GM19324 (cell line): ENCODE measurements around the gene ASPSCR1.
"Not testable (repeated sequence)": the region's sequence is repeated elsewhere in the genome, so short reads cannot be mapped to it uniquely, and the experiment has no call there.

Experiments used
- ATAC-seq: cut with Tn5 transposase; IDR thresholded peaks from one replicate; pipeline ENCODE4 v1.9.1; 2021; ENCODE audit warnings: mild to moderate bottlenecking, moderate library complexity; ENCODE audit not compliant: unreplicated experiment, low FRiP score

The ASPSCR1 gene

DNA sequence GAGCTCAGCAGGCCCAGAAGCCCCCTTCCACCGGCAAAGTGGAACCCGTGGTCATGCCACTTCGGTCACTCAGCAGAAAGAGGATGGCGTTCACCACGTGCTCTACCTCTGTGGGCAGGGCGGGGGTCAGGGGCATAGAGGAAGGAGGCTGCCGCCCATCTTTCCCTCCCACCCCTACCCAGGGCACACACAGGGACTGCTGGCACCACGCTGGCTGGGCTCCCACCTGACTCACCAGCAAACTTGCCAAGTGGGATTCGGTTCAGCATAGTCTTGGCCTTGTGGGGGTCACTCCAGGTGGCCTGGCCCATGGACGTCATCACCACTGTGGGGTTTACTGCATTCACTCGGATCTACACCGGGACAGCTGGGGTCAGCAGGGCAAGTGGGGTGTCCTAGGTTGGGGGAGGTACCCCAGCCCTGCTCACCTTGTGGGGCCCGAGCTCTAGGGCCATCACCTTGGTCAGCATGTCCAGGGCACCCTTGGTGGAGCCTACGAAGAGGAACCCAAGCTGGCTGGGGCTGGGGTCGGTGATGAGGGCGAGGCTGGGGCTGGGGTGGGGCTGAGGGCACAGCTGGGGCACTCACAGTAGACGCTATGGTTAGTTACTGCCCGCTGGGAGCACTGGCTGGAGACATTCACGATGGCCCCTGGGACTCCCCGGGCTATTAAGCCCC, 58.7 kb downstream of the ASPSCR1 start:
- ATAC-seq, result no peak

DNA sequence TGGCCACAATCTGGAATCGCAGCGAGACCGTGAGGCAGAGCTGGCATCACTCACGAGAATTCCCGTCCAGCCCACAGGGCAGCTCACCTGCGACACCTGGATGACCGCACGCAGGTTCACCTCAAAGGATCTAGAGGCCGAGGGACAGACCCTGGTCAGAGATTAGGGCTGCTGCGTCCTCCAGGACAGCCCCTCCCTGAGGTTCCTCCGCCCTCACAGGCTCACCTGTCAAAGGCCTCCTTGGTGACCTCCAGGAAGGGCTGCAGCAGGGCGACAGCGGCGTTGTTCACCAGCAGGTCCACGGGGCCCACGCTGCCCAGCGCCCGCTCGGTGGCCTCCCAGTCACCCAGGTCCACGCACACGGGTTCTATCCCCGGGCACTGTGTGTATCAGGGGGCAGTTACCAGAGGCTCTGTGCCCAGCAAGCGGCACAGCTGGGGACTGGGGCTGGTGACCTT, 59.2 kb downstream of the ASPSCR1 start:
- no peak for ATAC-seq

DNA sequence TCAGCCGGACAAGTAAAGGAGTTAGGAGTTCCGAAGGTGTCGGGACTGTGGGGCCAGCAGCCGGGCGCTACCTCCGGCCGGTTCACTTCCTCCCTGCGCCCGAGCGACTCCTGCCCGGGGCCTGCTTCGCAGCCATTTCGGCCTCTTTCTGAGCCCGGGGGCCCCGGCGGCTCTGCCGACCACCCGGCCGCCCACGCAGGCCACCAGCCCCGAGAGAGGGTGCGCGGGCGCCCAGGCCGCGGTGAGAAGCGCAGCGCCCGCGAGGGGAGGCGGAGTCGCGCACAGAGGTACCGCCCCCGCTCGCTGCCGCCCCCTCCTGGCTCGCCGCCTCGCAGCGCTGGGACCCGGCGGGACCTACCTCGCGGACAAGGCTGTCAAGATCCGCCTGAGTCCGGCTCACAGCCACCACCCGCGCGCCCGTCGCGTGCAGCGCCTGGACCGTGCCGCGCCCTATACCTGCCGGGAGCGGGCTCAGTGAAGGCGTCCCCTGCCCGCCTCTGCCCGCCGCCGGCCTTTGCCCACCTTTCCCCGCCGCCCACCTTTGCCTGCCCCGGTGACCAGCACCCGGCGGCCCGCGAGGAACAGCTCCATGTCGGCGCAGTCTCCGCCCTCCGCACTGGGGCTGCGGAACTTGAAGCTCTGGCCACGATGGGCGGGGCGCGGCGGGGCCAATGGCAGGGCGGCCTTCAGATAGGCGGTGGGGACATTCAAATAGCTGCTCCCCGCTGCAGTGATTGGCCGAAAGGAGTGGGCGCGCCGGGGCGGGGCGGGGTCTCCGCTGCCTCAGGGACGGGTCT, 59.9 kb downstream of the ASPSCR1 start, which contains the start of gene DCXR:
Gene DCXR, minus strand, starts transcription at position 606 of the 797 bp plus-strand sequence. Its CDS starts 15 bp downstream, at position 591.
- ATAC-seq, result peak; percentile 86

DNA sequence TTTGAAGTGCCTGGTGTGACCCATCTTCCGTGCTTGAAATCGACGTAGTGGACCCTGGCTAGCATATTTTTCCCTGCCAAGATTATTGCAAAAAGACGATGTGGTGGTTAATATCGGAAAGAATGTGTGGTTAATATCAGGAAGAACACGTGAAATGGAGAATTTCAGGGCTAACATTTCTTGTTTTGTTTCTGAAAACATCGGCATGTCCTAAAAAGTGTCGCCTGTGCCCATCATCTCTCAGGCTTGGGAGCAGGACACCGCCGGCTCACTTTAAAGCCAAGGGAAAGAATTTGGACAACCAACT, 60.4 kb downstream of the ASPSCR1 start:
- ATAC-seq, result no peak

DNA sequence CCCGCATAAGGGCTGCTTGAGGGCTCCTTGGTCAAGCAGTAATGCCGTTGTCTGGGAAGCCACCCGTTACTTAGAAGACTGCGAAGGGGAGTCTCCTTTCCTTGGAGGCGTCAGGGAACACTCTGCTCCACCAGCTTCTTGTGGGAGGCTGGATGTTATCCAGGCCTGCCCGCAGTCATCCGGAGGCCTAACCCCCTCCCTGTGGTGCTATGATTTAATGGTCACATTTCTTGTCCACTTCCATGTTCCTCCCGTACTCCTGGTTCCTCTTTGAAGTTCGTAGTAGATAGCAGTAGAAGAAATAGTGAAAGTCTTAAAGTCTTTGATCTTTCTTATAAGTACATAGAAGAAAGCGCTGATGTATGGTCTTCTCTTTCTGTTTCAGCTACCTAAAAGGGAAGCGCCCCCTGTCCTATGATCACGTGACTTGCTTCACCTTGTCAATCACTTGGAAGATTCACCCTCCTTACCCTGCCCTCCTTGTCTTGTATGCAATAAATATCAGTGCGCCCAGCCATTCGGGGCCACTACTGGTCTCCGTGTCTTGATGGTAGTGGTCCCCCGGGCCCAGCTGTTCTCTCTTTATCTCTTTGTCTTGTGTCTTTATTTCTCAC, 61.5 kb downstream of the ASPSCR1 start:
- not testable (repeated sequence) for ATAC-seq

DNA sequence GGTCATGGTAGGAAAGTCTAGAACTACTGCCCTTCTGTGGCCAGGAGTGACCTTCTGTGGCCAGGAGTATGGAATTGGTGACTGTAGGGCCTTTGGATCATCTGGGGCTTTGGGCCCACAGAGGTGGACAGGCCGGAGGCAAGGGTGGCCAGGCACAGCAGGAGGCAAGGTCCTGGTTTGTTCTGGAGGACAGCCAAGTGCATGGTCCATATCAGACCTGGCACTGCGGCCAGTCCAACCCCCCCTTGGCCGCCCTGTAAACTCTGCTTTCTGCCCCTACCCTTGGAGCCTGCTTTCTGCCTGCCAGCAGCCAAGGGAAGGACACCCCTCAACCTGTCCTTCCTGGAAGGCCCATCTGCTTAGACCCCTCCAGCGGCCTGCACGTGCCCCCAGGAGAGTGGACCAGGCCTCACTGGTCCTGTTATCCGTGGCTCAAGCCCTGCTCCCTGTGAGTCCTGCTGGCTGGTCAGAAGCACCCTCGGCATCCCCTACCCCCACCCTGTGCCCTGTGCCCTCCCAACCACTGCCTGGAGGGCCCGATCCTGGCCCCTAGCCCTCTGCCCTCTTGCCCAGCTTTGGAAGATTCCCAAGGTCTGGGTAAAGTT, 62.4 kb downstream of the ASPSCR1 start:
- ATAC-seq, result no peak

DNA sequence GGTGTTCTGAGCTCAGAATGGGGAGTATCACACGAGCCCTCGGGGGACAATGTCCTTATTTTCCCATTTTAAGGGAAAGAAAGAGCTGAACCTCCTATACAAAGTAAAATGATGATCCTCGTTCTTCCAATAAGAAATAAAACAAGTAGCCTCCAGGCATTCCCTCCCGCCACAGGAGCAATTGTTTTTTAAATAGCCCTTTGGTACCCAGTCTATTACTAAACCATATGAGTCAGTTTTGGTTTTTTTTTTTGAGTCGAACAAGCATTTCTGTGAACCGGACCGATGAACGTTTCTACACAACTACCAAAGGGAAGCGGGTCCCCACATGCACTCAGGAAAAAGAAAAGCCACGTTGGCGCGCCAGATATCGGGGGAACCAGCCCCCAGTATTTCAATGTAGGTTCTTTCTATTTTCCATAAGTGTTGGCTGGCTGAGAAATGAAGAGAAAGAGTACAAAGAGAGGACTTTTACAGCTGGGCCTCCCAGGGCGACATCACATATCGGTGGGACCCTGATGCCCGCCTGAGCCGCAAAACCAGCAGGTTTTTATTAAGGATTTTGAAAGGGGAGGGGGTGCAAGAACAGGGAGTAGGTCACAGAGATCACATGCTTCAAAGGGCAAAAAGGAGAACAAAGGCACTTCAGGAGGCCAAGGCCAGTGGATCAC, 63.9 kb downstream of the ASPSCR1 start:
- no peak for ATAC-seq

DNA sequence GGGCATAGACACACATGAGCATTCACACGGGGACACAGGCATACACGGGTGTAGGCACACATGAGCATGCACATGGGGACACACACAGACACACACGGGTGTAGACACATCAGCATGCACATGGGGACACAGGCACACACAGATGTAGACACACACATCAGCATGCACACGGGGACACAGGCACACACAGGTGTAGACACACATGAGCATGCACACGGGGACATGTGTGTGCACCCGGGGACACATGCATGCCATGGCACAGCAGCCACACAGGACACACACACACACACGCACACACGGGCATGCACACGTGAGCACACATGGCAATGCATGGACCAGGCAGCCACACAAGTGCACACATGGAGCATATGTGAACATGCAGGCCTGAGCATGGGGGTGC, 65.2 kb downstream of the ASPSCR1 start:
- no peak for ATAC-seq

DNA sequence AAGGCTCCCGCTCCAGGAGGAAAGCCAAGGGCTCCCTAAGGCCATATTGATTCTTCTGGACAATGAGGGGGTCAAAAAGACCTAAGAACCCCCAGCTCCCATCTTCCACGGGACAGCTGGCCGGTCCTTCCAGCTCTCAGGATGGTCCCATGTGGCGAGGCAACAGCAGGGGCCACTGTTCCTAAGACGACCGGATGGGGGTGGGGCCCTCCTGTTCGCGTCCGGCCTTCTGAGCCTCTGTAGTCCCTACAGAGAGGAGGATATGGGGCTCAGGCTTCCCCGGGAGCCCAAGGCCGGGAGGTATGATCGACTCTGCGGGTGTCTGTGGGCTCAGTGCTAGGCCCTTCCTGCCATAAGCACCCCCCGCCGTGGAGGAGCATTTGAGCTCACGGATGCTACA, 66.1 kb downstream of the ASPSCR1 start:
- ATAC-seq, result no peak

DNA sequence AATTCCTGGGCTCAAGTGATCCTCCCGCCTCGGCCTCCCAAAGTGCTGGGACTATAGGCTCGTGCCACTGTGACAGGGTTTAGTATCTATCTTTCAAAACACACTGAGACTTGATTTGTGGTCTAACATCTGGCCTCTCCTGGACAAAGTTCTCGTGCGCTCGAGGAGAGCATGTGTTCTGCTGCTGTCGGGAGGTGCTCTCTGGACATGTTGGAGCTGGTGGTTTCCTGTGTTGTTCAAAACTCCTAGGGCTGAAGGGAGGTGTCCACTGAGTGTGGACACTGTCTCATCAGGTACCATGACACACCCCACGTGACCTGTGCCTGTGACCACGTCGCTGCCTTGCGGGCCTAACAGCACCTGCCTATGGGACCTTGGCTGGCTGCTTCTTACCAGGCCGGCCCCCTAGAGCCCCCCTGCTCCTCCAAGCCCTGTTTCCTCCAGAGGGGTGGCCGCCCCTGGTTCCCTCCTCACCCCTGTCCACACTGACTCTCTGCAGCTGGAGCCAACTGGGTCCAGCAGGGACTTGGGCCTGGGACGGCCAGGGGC, 68.6 kb downstream of the ASPSCR1 start:
- ATAC-seq, result no peak

DNA sequence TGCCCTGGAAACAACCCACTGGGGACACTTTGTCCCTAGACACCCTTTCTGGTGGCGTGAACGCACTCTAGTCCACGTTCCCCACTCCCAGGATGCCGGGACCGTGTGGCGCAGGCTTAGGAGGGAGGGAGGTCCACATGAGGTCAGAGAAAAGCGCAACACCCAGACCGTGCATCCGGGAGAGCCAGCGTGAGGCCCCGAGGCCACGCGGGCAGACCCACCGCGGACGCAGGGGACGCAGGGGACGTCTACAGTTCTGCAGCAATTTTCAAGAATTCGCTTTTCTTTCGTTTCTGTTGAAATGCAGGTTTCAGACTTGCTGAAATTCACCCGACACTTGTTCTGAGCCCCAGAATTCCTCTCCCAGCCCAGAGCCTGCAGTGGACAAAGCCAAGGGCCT, 69.5 kb downstream of the ASPSCR1 start:
- ATAC-seq, result no peak

DNA sequence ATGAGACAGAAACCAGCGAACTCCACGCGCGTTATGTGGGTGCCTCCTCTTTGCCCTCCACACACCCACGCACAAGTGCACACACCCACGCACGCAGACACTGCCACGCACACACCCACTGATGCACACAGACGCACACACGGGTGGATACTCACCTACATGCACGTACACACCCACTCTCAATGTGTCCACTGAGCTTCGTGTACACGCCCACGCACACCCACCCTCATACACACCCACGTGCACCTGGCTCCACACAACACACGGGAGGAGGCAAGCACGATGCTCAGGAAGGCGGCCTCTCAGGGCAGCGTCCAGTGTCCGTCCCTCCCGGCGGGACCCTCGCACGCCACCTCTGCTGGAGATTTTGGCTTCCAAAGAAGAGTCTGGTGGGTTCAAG, 70.0 kb downstream of the ASPSCR1 start:
- ATAC-seq, result no peak

DNA sequence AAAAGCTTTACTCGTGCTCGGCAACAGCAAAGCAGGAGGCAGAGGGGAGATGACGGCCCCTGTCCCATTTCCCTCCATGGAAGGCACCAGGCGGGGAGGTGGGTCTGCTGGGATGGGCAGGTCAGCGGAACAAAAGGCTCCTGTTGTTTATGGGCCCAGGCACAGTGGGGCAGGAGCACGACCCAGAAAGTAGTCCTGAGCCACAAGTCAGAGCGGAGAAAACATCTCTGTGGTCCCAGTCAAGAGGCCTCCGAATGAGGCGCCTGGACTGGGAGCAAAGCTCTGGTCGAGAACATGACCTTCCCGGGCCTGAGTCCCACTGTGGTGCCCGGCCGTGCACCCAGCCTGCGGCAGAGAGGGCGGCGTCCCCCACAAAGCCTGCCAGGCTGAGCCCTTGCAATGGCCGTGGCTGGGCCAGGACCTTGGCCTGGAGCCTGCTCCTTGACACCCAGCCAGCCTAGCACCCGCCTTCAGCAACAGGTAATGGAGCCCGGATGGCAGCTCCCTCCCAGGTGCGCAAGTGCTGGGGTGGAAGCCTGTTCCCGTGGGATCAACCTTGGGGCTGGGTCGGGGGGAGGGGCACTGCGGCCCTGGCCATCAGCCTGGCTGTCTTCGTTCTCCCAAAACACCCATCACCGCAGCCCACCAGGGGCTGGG, 70.6 kb downstream of the ASPSCR1 start:
- ATAC-seq, result no peak

DNA sequence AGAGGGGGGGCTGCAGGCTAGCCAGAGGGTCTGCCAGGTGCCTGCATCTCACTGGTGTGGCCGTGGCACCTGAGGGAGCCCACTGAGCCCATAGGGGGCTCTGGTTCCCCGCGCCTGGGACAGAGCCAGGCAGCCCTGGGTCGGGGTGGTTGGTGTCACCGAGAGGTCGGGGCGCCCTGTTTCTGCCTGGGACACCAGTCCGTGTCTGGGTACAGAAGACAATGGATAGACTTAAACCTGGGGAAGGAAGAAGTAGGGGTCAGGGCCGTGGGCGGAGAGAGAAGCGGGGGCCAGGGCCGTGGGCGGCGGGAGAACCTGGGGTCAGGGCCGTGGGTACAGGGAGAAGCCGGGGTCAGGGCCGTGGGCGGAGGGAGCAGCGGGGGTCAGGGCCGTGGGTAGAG, 71.1 kb downstream of the ASPSCR1 start:
- no peak for ATAC-seq

DNA sequence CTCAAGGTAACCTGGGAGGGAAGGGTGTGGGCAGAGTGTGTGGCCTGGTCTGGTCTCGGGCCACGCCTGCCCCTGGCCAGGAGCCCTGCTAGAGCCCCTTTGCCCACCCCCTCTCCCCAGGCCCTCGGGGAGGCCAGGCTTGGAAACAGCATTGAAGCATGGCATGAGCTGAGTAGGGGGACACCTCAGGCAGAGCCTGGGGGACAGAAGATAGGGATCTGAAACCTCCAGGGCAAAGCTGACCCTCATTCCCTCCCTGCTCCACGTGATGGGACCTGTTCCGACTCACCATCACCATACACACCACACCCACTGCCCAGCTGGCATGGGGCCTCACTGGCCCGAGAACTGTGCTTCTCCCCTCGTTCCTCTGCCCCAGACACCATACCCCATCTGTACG, 71.7 kb downstream of the ASPSCR1 start:
- no peak for ATAC-seq

DNA sequence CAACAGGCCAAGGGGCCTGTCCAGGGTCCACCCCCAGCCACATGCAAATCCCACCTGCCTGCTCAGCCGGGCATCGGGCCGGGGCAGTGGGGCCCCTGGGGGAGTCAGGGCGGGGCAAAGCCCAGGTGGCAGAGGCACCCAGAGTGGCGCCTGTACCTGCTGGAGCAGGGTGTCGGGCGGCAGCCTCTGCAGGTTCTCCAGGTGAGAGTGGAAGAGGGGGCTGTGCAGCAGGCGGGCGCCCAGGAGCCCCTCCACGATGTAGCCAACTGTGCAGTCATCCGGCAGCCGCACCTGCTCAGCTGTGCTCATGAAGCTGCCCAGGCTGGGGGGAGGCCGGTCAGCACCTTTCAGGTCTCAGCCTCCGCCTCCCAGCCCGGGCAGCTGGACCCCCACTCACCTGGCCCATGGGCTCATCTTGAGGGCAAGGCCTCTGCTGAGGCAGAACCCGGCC, 72.1 kb downstream of the ASPSCR1 start:
- no peak for ATAC-seq

DNA sequence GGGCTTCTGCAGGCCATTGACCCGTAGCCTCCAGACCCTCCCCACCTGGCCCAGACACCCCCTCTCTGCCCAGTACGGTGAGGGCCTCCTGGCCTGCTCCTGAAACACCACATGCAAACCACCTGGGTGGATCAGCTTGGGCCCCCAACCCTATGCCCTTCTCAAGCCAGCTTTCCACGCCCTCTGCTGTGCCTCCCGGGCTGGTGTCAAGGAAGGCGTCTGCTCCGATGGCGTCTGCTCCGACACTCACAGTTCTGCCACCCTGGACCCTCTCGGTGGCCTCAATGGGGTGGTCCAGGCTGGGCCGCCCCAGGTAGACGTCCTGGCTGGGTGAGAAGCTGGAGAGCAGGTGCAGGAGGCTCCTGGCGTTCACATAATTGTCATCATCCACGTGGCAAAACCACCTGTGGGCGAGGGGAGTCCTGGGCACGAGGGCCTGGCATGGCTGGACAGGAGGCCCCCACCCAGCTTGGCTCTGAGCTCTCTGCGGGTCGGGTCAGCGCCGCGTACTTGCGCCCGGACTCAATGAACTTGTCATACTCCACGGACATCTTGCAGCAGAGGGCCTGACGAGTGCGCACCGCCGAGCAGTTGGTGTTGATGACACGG, 72.8 kb downstream of the ASPSCR1 start:
- no peak for ATAC-seq

DNA sequence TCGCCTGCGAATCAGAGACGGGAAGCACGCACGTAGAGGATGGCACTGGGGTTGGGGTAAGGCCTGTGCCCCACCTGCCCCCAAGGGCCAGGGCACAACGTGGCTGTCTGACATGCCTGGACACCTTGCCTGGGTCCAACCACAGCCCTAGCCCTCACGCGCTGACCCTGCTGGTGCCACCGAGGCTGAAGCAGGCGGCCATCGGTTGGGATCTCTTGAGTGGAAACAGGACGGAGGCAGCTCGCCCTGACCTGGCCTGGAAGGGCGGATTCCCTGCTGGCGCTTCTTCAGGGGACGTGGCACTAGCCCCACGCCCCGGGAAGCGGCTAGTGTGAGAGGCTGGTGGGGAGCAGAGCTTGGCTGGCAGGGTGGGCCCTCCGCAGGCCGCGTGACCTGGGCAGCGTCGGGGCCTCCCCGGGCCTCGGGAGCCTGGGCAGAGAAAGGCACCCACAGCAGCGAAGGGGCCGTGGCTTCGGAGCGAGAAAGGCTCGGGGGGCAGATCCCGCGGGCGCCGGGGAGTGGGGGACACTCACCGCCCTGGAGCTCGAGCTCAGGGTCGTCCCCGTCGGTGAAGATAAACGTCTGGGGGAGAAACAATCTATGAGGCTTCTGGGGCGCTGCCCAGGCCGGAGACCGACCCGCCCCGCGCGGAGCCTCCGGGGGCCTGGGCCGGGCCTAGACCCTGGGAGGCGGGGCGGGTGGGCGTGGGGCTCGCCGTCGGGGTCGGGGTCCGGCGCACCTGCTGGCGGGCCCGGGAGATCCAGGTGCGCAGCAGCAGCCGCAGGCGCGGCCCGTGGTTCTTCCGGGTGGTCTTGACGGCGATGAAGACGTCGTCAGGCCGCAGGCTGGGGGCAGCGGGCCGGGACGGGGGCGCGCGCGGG, 73.6 kb downstream of the ASPSCR1 start:
- peak; percentile 8 for ATAC-seq
